ENCODE data around the gene ADAMTS9. TPM values are rescaled to one million over a fixed set of nuclear protein-coding genes. Genes with fewer than 3 reads are reported as not detected.
A peak's percentile ranks its signal among the peaks of the same experiment; 100 is the strongest.

ADAMTS9 gene
- total and polyA plus RNA-seq, 2 of the 13 experiments (the other 11 are each of a cell fraction or from before 2014, with no cell fraction given): 0.02 to 0.09 TPM

GRCh38 chr3:64501298-64501906, 186.4 kb downstream of the ADAMTS9 start (continued):
- TF ChIP-seq AHDC1 (CRISPR knock-in tag; IDR thresholded peaks at IDR 0.05; ENCODE audit: borderline replicate concordance) (peak; percentile 98), STAT5B (CRISPR knock-in tag; IDR thresholded peaks at IDR 0.05) (peak; percentile 36; the same call in 1 of the 2 replicates), STAT6 (CRISPR knock-in tag; IDR thresholded peaks at IDR 0.05; ENCODE audit: borderline replicate concordance) (no peak; the same call in 1 of the 2 replicates), ZNF605 (CRISPR knock-in tag; IDR thresholded peaks at IDR 0.05) (peak; percentile 60), ZNF414 (CRISPR knock-in tag; IDR thresholded peaks at IDR 0.05) (no peak), HHEX (CRISPR knock-in tag; IDR thresholded peaks at IDR 0.05) (peak; percentile 91), ZNF407 (CRISPR knock-in tag; IDR thresholded peaks at IDR 0.05; ENCODE audit: not compliant biosample characterization) (no peak), CHCHD3 (CRISPR knock-in tag; IDR thresholded peaks at IDR 0.05) (no peak), HOXA3 (CRISPR knock-in tag; IDR thresholded peaks at IDR 0.05) (peak; percentile 20; the same call in 1 of the 2 replicates), TRIM24 (CRISPR knock-in tag; IDR thresholded peaks at IDR 0.05) (0 out of 2 replicates have a peak, but pooled peaks have one; percentile 16)
